ENCODE results near the gene SIDT1.

DNA sequence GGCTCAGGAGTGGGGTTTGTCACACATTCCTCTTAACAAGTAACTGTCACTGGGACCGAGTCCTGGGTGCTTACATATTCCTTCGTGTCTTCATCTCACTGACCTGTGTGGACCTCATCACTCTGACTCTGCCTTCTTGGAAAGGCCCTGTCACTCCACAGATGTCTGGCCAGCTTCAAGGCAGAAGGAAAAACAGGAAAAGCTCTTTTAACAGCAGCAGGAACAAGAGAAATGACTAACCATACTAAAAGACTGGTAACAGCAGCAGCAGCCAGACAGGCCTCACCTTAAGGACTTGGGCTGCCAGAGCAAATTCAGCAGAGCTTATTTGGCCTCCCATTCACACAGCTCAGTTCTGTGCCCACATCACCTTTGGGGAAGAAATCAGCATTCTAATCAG, 96.0 kb downstream of the SIDT1 start:
- TF ChIP-seq POLR2AphosphoS5 (IDR thresholded peaks at IDR 0.05; ENCODE audit: low read depth, low read length), result no peak
- TF ChIP-seq SPI1 (IDR thresholded peaks at IDR 0.05; ENCODE audit: low read depth, low read length), result no peak
- TF ChIP-seq POLR2A (IDR thresholded peaks at IDR 0.05; ENCODE audit: low read depth, low read length), result no peak
- TF ChIP-seq TAF1 (IDR thresholded peaks at IDR 0.05; ENCODE audit: low read depth, low read length), result no peak
- no peak for TF ChIP-seq PAX5 (IDR thresholded peaks at IDR 0.05; ENCODE audit: insufficient read depth, low read length, severe bottlenecking)
- TF ChIP-seq POU2F2 (IDR thresholded peaks at IDR 0.05; ENCODE audit: low read depth, low read length), result no peak
